ENCODE results near the gene P2RX5. TPM values are rescaled to one million over a fixed set of nuclear protein-coding genes. Genes with fewer than 3 reads are reported as not detected.
"Not testable (repeated sequence)": the region's sequence is repeated elsewhere in the genome, so short reads cannot be mapped to it uniquely, and the experiment has no call there.

Gene P2RX5
- total RNA-seq, 2 experiments from 2014 or later: 17.2 to 19.0 TPM

DNA sequence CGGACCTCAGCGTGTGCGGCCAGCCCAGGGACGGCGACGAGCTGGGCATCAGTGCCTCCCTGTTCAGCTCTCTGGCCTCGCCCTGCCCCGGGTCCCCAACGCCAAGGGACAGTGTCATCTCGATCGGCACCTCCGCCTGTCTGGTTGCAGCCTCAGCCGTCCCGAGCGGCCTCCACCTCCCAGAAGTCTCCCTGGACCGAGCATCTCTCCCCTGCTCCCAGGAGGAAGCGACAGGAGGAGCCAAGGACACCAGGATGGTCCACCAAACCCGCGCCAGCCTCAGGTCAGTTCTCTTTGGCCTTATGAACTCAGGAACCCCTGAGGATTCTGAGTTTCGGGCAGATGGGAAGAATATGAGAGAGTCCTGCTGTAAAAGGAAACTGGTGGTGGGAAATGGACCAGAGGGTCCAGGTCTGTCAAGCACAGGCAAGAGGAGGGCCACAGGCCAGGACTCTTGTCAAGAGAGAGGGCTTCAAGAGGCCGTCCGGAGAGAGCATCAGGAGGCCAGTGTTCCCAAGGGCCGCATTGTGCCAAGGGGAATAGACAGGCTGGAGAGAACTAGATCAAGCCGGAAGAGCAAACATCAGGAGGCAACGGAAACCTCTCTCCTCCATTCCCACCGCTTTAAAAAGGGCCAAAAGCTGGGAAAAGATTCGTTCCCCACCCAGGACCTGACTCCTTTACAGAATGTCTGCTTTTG, 28.6 kb upstream of the P2RX5 start:
- DNase-seq: peak; percentile 64
- POLR2A ChIA-PET: interaction anchor here (0.7 to 2.5 kb wide), 4 partner anchors 29 to 121 kb away, joined by 3 to 12 read pairs (median 3); partner anchors contain the start of gene P2RX5
- H3K36me3 Mint-ChIP-seq: peaks cover 42% of the 10 kb centered on the region
- no peaks in the 10 kb centered on the region for H3K9me3 Mint-ChIP-seq
- no peaks in the 10 kb centered on the region for H3K27me3 Mint-ChIP-seq
- peaks cover 47% of the 10 kb centered on the region for H3K4me1 Mint-ChIP-seq
- ATAC-seq (ENCODE audit: low read depth): no peak
- peak overlapping the region; percentile 86 for H3K4me3 Mint-ChIP-seq
- H3K27ac Mint-ChIP-seq: peak overlapping the region; percentile 76

DNA sequence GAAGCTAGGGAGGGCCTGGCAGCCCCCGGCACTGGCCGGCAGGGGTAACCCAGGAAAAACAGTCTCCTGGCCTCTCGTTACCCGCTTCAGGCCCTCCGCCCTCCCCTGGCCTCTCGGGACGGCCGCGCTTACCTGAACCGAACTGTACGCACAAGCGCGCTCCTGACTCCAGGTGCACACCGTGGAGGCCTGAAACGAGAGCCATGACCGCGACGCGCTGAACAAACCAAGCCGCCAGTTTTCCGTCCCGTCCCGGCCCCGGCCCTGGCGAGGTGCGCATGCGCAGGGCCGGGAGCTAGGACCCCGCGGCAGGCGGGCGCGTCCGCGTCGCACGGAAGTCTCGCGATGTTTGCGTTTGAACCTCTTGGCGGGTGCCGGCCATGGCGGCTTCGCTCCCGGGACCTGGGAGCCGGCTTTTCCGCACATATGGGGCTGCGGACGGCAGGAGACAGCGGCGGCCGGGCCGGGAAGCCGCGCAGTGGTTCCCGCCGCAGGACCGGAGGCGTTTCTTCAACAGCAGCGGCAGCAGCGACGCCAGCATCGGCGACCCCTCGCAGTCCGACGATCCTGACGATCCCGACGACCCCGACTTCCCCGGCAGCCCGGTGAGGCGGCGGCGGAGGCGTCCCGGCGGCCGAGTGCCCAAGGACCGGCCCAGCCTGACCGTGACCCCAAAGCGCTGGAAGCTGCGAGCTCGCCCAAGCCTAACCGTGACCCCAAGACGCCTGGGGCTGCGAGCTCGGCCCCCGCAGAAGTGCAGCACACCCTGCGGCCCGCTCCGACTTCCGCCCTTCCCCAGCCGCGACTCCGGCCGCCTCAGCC, 27.8 kb upstream of the P2RX5 start, which contains the start of gene HASPIN:
Gene HASPIN, plus strand, starts transcription at position 348 of the 822 bp plus-strand sequence. Its CDS starts 33 bp downstream, at position 381.
- Mint-ChIP-seq H3K4me3 (peak within 1 kb of the TSS; percentile 86), H3K27me3 (no peaks in the 10 kb centered on the region), H3K27ac (peak within 1 kb of the TSS; percentile 76), H3K9me3 (no peaks in the 10 kb centered on the region), H3K4me1 (peaks cover 49% of the 10 kb centered on the region), H3K36me3 (peaks cover 40% of the 10 kb centered on the region)
- POLR2A ChIA-PET: interaction anchor here (0.6 to 2.5 kb wide), 10 partner anchors 13 to 1312 kb away, joined by 3 to 19 read pairs (median 3); partner anchors contain the start of genes NCBP3 and P2RX5
- ATAC-seq (ENCODE audit: low read depth): peak; percentile 89
- DNase-seq: peak; percentile 98

DNA sequence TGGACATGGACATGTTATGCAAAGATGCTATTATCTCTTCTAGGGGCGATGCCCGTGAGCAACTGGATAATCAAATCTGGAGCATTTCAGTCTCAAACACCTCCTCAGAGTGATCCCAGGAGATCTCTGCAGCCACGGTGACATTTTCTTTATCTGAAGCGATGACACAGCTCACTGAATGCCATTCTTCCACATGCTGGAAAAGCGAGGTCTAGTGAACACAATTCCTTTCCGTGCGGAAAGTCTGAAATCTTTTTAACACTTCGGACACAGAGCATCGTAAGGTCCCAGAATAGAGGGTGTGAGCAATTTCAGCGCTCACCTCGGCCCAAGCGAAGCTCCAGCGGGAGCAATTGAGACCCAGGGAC, 27.2 kb upstream of the P2RX5 start:
- Mint-ChIP-seq H3K27me3 (no peaks in the 10 kb centered on the region), H3K4me1 (peaks cover 49% of the 10 kb centered on the region), H3K9me3 (no peaks in the 10 kb centered on the region), H3K27ac (peak overlapping the region; percentile 72), H3K36me3 (peaks cover 45% of the 10 kb centered on the region), H3K4me3 (peak overlapping the region; percentile 86)
- DNase-seq (no peak), ATAC-seq (ENCODE audit: low read depth) (no peak)
- POLR2A ChIA-PET: interaction anchor here (0.6 to 2.5 kb wide), 9 partner anchors 12 to 1313 kb away, joined by 3 to 19 read pairs (median 3); partner anchors contain the start of genes NCBP3 and P2RX5

DNA sequence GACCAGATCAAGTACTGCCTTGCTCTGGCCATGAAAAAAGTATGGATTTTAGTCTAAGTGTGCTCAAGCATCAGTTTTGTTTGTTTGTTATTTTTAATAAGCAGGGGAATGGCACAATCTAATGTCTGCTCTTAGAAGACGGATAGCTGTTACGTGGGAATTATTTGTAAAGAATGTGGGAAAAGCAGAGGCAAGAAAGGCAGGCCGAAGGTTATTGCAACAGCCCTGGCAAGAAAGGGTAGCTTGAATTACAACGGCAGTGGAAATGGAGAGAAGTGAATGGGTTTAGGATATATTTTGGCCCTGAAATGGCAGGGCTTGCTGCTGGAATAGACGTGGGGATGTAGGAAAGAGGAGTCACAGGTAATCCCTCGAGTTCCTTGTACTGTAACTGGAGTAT, 26.8 kb upstream of the P2RX5 start:
- no peak for DNase-seq
- H3K4me3 Mint-ChIP-seq: peak overlapping the region; percentile 86
- POLR2A ChIA-PET: interaction anchor here (0.6 to 2.5 kb wide), 4 partner anchors 12 to 73 kb away, joined by 3 to 19 read pairs (median 8); partner anchors contain the start of gene P2RX5
- peak overlapping the region; percentile 72 for H3K27ac Mint-ChIP-seq
- peaks cover 47% of the 10 kb centered on the region for H3K4me1 Mint-ChIP-seq
- H3K27me3 Mint-ChIP-seq: no peaks in the 10 kb centered on the region
- ATAC-seq (ENCODE audit: low read depth): no peak
- peaks cover 42% of the 10 kb centered on the region for H3K36me3 Mint-ChIP-seq
- no peaks in the 10 kb centered on the region for H3K9me3 Mint-ChIP-seq

DNA sequence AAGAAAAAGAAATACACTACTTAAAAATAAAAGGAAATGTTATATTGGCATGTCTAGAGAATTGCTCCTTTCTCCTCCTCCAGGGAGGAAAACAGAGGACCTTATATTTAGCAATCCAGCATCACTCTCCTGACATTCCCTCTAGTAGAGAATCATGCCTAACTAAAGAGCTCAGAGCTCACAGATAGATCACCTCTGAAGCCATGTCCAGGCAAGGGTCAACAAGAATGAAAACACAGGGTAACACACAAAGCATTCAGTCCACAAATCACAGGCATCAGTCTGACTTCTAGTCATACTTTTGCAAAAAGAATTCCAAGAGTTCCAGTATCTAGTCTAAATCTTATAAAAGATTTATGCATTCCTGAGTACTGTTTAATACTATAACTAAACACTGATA, 23.3 kb upstream of the P2RX5 start:
- Mint-ChIP-seq H3K4me3 (no peak overlapping the region), H3K27ac (no peak overlapping the region)

DNA sequence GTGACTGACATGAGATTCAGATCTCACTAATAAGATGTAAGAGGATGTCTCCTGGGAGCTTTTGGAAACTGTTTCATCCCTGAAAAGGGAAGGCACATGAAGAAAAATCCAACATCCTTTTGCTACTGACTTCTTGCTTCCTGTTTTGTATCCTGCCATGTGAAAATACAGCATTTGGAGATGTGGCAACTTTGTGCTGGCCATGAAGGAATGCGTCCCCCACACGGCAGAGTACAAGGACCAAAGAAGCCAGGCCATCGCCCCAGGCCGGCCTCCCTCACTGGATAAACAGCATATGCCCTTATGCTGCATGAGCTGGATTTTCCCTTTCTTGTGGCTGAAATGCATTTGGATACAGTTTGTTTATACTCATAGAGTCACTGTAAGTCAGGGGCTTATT, 22.2 kb upstream of the P2RX5 start:
- no peak overlapping the region for H3K4me3 Mint-ChIP-seq
- H3K9me3 Mint-ChIP-seq: no peaks in the 10 kb centered on the region
- DNase-seq: no peak
- H3K27me3 Mint-ChIP-seq: no peaks in the 10 kb centered on the region
- no peak overlapping the region for H3K27ac Mint-ChIP-seq
- POLR2A ChIA-PET: no interaction called here
- peaks cover 36% of the 10 kb centered on the region for H3K36me3 Mint-ChIP-seq
- peaks cover 25% of the 10 kb centered on the region for H3K4me1 Mint-ChIP-seq
- ATAC-seq (ENCODE audit: low read depth): no peak

More for the DNA sequence above, 23.3 kb upstream of the P2RX5 start:
- Mint-ChIP-seq H3K27me3 (no peaks in the 10 kb centered on the region), H3K9me3 (no peaks in the 10 kb centered on the region), H3K36me3 (peaks cover 36% of the 10 kb centered on the region), H3K4me1 (peaks cover 25% of the 10 kb centered on the region)
- POLR2A ChIA-PET: interaction anchor here (0.7 to 2.6 kb wide), 3 partner anchors 8 to 23 kb away, joined by 3 to 11 read pairs (median 5); partner anchors contain the start of gene P2RX5
- DNase-seq: no peak
- ATAC-seq (ENCODE audit: low read depth): no peak

GRCh38 chr17:3715296-3715695, 19.3 kb upstream of the P2RX5 start:
- POLR2A ChIA-PET: interaction anchor here (0.7 kb wide), 1 partner anchor 19 kb away, joined by 3 read pairs; the partner anchor contains the start of gene P2RX5
- H3K4me3 Mint-ChIP-seq: no peak overlapping the region

GRCh38 chr17:3712811-3713463, 17.0 kb upstream of the P2RX5 start:
- H3K36me3 Mint-ChIP-seq: peaks cover 33% of the 10 kb centered on the region
- POLR2A ChIA-PET: interaction anchor here (1.1 to 1.4 kb wide), 2 partner anchors 21 to 42 kb away, joined by 3 read pairs; no protein-coding TSS in a partner anchor
- DNase-seq (no peak), ATAC-seq (ENCODE audit: low read depth) (no peak)
- H3K9me3 Mint-ChIP-seq: no peaks in the 10 kb centered on the region
- peaks cover 38% of the 10 kb centered on the region for H3K4me1 Mint-ChIP-seq
- H3K27me3 Mint-ChIP-seq: no peaks in the 10 kb centered on the region
- H3K4me3 Mint-ChIP-seq: peak overlapping the region; percentile 61
- peak overlapping the region; percentile 87 for H3K27ac Mint-ChIP-seq

More at GRCh38 chr17:3715296-3715695, 19.3 kb upstream of the P2RX5 start:
- peaks cover 44% of the 10 kb centered on the region for H3K36me3 Mint-ChIP-seq
- no peaks in the 10 kb centered on the region for H3K27me3 Mint-ChIP-seq
- DNase-seq: no peak
- no peaks in the 10 kb centered on the region for H3K9me3 Mint-ChIP-seq
- no peak for ATAC-seq (ENCODE audit: low read depth)
- H3K4me1 Mint-ChIP-seq: peaks cover 33% of the 10 kb centered on the region
- H3K27ac Mint-ChIP-seq: no peak overlapping the region

- H3K9me3 Mint-ChIP-seq: no peaks in the 10 kb centered on the region
- H3K4me3 Mint-ChIP-seq: peak overlapping the region; percentile 68
- H3K27ac Mint-ChIP-seq: peak overlapping the region; percentile 90
- H3K4me1 Mint-ChIP-seq: peaks cover 40% of the 10 kb centered on the region
- DNase-seq: peak; percentile 45
- POLR2A ChIA-PET: interaction anchor here (1.0 to 2.1 kb wide), 7 partner anchors 9 to 896 kb away, joined by 3 to 33 read pairs (median 7); partner anchors contain the start of genes CTNS, HASPIN, P2RX5 and SHPK
- H3K27me3 Mint-ChIP-seq: no peaks in the 10 kb centered on the region
- H3K36me3 Mint-ChIP-seq: peaks cover 25% of the 10 kb centered on the region
- ATAC-seq (ENCODE audit: low read depth): peak; percentile 99
Observed at GRCh38 chr17:3710951-3711383, 15.0 kb upstream of the P2RX5 start.

DNA sequence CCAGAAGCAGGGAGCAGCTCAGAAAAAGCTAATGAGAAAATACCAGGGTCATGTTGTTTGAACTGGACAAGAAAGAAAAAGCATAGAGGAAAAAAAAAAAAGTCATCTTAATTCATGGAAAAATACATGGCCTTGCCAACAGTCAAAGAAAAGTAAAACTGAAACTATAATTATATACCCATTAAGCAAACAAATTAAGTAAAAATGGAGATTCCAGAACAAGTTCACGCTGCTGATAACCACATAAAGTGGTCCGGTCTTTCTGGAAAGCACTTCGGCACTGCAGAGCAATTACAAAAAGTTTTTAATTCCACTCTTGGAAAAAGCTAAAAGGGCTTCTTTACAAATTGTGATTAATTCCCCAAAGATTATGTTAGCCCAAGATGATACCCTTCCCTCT, 12.4 kb upstream of the P2RX5 start:
- DNase-seq (no peak), ATAC-seq (ENCODE audit: low read depth) (no peak)
- H3K4me1 Mint-ChIP-seq: peaks cover 38% of the 10 kb centered on the region
- peak overlapping the region; percentile 10 for H3K4me3 Mint-ChIP-seq
- peaks cover 15% of the 10 kb centered on the region for H3K36me3 Mint-ChIP-seq
- no peaks in the 10 kb centered on the region for H3K9me3 Mint-ChIP-seq
- H3K27ac Mint-ChIP-seq: no peak overlapping the region
- H3K27me3 Mint-ChIP-seq: no peaks in the 10 kb centered on the region
- POLR2A ChIA-PET: no interaction called here

DNA sequence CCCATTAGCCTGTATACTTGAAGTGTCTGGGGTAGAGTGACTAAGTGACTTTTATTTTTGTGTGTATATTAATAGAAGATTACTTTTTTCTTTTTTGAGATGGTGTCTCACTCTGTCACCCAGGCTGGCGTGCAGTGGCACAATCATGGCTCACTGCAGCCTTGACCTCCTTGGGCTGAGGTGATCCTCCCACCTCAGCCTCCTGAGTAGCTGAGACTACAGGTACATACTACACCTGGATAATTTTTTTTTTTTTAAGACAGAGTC, 9.7 kb upstream of the P2RX5 start:
- not testable (repeated sequence) for ATAC-seq (ENCODE audit: low read depth); H3K4me3 Mint-ChIP-seq; H3K27me3 Mint-ChIP-seq; DNase-seq; H3K27ac Mint-ChIP-seq; H3K36me3 Mint-ChIP-seq; H3K9me3 Mint-ChIP-seq
- POLR2A ChIA-PET: interaction anchor here (1.0 kb wide), 1 partner anchor 10 kb away, joined by 4 read pairs; the partner anchor contains the start of gene P2RX5
- H3K4me1 Mint-ChIP-seq: peaks cover 22% of the 10 kb centered on the region

- Mint-ChIP-seq H3K27ac (no peak overlapping the region), H3K4me3 (no peak overlapping the region), H3K9me3 (peaks cover 2% of the 10 kb centered on the region), H3K27me3 (no peaks in the 10 kb centered on the region), H3K36me3 (peaks cover 7% of the 10 kb centered on the region), H3K4me1 (peaks cover 19% of the 10 kb centered on the region)
- ATAC-seq (ENCODE audit: low read depth) (no peak), DNase-seq (no peak)
- POLR2A ChIA-PET: interaction anchor here (1.0 kb wide), 1 partner anchor 9 kb away, joined by 4 read pairs; the partner anchor contains the start of gene P2RX5
Observed at GRCh38 chr17:3704931-3705717, 9.2 kb upstream of the P2RX5 start.
